Measurements from ENCODE around the gene LIMK1. TPM values are rescaled to one million over a fixed set of nuclear protein-coding genes. Genes with fewer than 3 reads are reported as not detected.
"Not testable (repeated sequence)": the region's sequence is repeated elsewhere in the genome, so short reads cannot be mapped to it uniquely, and the experiment has no call there.

LIMK1 gene
- 10 to 100 TPM; 25.7 to 64.5 (median 34.1) TPM for total RNA-seq

DNA sequence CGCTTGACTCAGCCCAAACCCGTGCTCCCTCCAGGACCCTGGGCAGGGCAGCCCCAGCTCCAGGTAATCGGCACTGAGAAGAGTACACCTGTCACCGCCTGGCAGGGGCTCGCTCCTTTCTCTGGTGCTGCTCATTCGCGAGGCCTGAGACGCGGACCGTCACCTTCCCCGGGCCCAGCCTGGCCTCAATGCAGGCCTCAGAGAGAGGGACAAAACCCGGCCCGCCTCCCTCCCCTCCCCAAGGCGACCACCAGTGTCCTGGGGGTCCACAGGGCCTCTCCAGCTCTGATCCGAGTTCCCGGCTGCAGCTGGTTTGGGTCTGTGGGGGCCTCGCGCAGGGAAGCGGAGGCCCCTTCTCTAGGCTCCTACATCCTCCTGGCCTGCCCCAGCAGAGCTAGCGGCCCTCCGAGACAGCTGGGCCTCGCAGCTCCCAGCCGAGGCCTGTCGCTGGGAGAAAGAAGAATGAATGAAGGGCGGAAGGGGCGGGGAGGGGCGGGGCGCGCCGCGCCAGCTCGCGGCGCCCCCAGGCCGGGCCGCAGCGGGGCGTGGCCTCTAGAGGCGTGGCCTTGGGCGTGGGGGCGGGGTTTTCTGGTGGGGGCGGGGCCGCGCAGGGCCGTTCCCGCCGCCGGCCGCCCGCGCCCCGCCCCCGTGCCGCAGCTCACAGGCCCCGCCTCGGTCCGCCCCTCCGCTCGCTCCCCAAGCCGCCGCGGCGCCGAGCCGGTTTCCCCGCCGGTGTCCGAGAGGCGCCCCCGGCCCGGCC is at the start of gene LIMK1:
Gene LIMK1, plus strand, starts transcription at position 688 of the 760 bp plus-strand sequence. CDS start 187 bp downstream, outside the sequence.
- peak within 1 kb of the TSS; percentile 55 to 84 (median 61) for H3K4me3 ChIP-seq
- in situ Hi-C loops (cut with MboI; ENCODE audit: low pct_unique_long_range_greater_than_20kb in 2 of 9, low sequenced_read_pairs in 9 of 9, unreplicated experiment in 9 of 9) = loop anchor here in 1 of 9 experiments (10.0 kb wide), 1 partner anchor 92 kb away; the partner anchor contains the start of gene EIF4H
- H3K4me1 ChIP-seq (replicated peaks in 1 of 2) = peaks cover 19 to 28% of the 10 kb centered on the region in 2 donors
- WGBS, 10 experiments = 2 to 51% (median 18%) methylated on average over 2 to 8 of the region's 71 CpGs; no CpG with 5 or more reads in 7 of the 10 experiments
- ATAC-seq (replicated peaks in 6 of 8) = peak; percentile 45 to 79 (median 72)
- peak within 1 kb of the TSS; percentile 89 to 91 for H3K27ac ChIP-seq

DNA sequence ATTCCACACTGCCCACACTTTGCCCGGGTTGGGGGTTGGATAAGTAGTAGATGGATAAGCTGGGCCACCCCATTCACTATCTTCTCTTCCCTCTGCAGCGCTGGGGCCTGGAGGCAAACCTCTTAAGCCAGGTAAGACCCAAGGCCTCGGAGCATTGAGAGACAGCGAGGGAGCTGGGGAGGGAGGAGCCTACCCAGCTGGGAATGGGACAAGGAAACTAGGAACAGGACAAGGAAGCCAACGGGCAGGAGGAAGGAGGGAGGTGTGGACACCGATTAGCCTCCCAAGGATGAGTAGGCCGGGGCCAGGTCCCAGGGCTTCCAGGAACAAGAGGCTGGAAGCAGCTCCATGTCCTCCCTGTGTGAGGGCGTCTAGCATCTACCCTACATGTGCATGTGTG is 46.0 kb upstream of the LIMK1 start:
- H3K27ac ChIP-seq = no peak overlapping the region
- peak in 1 of 8 experiments; percentile 3 for ATAC-seq (replicated peaks in 6 of 8)
- no peak overlapping the region for H3K4me3 ChIP-seq
- in situ Hi-C loops (cut with MboI; ENCODE audit: low pct_unique_long_range_greater_than_20kb in 2 of 9, low sequenced_read_pairs in 9 of 9, unreplicated experiment in 9 of 9) = no loop called here
- 0 to 100% (median 67%) methylated on average over 1 to 5 of the region's 8 CpGs; no CpG with 5 or more reads in 4 of the 10 experiments for WGBS, 10 experiments
- H3K4me1 ChIP-seq (replicated peaks in 1 of 2) = peaks cover 12 to 15% of the 10 kb centered on the region in 2 donors

DNA sequence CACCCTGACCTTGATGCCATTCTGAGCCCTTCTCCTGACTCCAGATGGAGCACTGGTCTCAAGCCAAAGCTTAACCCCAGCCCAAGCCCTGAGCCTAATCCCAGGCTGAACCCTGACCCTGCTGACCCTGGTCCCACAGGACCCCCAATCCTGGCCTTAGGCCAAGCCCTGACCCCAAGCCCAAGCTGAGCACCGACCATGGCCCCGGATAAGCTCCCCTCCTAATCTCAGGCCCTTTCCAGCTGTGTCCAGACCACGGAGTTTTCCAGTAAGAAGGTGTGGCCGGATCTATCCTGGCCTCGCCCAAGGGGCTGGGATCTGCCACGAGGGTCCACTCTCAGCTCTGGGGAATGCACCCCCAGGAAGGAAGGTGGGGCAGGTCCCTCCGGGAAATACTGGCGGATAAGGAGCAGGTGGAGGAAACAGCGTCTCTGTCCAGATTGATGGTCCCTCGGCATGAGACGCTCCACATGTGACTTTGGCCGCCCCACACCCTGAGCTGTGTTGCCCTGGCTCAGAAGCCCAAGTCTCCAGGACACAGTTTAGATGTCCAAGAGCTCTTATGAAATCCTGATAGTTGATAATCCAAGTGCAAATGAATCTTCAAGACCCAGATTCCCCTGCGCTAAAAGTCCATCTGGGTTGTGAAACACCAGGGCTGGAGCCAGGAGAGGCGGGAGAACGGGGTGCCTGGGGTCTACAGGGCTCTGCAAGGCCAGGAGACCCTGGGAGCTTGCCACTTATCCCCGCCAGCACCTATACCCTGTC is 45.2 kb upstream of the LIMK1 start:
- peak in 3 of 8 experiments; percentile 3 to 43 (median 37) for ATAC-seq (replicated peaks in 6 of 8)
- no peak overlapping the region for H3K27ac ChIP-seq
- H3K4me3 ChIP-seq = no peak overlapping the region
- peaks cover 10 to 12% of the 10 kb centered on the region in 2 donors for H3K4me1 ChIP-seq (replicated peaks in 1 of 2)
- 61 to 100% (median 89%) methylated on average over 2 to 13 of the region's 16 CpGs; no CpG with 5 or more reads in 5 of the 10 experiments for WGBS, 10 experiments
- in situ Hi-C loops (cut with MboI; ENCODE audit: low pct_unique_long_range_greater_than_20kb in 2 of 9, low sequenced_read_pairs in 9 of 9, unreplicated experiment in 9 of 9) = no loop called here

DNA sequence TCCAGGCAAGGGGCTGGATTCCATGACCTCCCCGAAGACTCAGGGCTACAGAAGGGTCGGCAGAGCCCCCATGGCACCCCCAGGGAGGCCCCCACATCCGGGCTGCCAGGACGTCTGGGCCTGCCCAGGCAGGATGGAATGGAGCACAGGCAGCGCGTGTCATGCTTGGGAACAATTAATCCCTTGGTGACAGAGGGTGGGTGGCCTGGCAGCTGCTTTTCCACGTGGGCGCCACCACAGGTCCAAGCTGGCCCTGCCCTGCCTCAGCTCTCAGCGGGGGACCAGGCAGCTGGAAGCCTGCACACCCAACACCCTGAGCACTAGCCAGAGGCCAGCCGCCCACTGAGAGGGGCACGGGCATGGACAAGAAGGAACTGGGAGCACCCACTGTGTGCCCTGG is 44.3 kb upstream of the LIMK1 start:
- 55 to 91% (median 67%) methylated on average over 3 to 6 of the region's 11 CpGs; no CpG with 5 or more reads in 6 of the 10 experiments for WGBS, 10 experiments
- peak in 5 of 8 experiments; percentile 32 to 63 (median 46) for ATAC-seq (replicated peaks in 6 of 8)
- Histone ChIP-seq H3K27ac (no peak overlapping the region), H3K4me3 (no peak overlapping the region), H3K4me1 (replicated peaks in 1 of 2) (peaks cover 2 to 3% of the 10 kb centered on the region in 2 donors)
- in situ Hi-C loops (cut with MboI; ENCODE audit: low pct_unique_long_range_greater_than_20kb in 2 of 9, low sequenced_read_pairs in 9 of 9, unreplicated experiment in 9 of 9) = no loop called here

DNA sequence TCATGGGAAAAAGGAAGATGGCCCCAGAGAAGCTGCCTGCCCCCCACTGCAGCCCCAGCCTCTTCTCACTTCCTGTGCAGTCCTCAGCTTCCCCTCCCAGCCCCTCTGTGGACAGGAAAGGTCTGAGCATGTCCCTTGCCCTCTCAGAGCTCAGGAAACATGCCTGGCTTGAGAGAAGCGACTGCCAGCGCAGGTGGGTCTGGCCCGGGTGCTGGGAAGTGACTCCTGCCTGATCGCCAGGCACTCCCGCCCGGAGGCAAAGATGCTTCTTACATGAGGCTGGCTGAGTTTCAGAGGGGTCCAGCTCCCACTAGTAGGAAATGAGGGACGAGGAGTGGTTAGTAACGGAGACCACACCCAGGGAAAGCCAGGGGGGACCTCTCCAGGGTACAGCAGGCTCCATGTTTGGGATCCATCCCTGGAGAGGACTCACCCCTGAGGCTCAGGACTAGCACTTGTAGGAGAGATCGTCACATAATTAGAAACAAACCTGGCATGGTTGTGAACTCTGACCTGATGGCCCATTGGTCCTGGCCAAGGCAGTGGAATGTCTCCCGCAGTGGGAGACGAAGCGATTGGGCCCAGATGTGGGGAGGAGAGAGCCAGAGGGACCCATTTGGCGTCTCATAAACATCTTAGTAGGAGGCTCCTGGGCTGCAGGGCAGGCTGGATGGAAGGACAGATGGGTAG is 43.4 kb upstream of the LIMK1 start:
- H3K27ac ChIP-seq = no peak overlapping the region
- WGBS, 10 experiments = 28 to 100% (median 77%) methylated on average over 1 to 12 of the region's 13 CpGs; no CpG with 5 or more reads in 6 of the 10 experiments
- in situ Hi-C loops (cut with MboI; ENCODE audit: low pct_unique_long_range_greater_than_20kb in 2 of 9, low sequenced_read_pairs in 9 of 9, unreplicated experiment in 9 of 9) = no loop called here

DNA sequence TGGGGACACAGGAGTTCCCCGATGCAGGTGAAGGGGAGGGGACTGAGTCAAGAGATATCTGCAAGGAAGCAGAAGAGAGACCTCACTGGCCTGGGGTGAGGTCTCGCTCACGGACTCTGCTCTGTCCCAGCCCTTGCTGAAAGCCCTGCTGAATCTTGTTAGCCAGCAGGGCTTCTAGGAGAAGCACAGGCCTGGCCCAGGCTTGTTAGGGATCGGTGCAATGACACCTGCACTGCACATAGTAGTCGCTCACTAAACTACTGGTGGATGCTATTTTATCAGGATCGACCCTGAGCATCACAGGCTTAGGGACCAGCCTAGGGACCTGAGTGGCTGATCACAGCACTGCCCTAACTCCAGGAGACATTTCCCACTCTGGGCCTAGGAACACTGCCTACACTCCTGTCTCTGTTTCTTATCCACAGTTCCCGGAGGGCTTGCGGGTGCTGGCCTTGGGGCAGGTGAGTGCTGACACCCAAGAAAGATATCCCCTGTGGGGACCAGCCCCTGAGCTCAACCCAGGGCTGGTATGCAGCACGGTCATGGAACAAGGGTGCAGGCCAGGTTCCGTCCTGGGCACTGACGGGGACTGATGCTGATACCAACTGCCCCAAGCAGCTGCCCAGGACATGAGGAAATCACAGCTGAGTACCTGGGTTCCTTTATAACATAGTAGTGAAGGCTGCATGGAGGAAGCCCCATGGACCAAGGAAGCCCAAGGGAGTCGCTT is 42.6 kb upstream of the LIMK1 start:
- Histone ChIP-seq H3K27ac (no peak overlapping the region), H3K4me3 (no peak overlapping the region), H3K4me1 (replicated peaks in 1 of 2) (peaks cover 4 to 9% of the 10 kb centered on the region in 2 donors)
- 70 to 100% (median 87%) methylated on average over 1 to 3 of the region's 12 CpGs; no CpG with 5 or more reads in 4 of the 10 experiments for WGBS, 10 experiments
- ATAC-seq (replicated peaks in 6 of 8) = no peak
- in situ Hi-C loops (cut with MboI; ENCODE audit: low pct_unique_long_range_greater_than_20kb in 2 of 9, low sequenced_read_pairs in 9 of 9, unreplicated experiment in 9 of 9) = no loop called here

More for the DNA sequence above, 43.4 kb upstream of the LIMK1 start:
- ATAC-seq (replicated peaks in 6 of 8) = peak in 1 of 8 experiments; percentile 6
- Histone ChIP-seq H3K4me3 (no peak overlapping the region), H3K4me1 (replicated peaks in 1 of 2) (peaks cover 4 to 9% of the 10 kb centered on the region in 2 donors)

DNA sequence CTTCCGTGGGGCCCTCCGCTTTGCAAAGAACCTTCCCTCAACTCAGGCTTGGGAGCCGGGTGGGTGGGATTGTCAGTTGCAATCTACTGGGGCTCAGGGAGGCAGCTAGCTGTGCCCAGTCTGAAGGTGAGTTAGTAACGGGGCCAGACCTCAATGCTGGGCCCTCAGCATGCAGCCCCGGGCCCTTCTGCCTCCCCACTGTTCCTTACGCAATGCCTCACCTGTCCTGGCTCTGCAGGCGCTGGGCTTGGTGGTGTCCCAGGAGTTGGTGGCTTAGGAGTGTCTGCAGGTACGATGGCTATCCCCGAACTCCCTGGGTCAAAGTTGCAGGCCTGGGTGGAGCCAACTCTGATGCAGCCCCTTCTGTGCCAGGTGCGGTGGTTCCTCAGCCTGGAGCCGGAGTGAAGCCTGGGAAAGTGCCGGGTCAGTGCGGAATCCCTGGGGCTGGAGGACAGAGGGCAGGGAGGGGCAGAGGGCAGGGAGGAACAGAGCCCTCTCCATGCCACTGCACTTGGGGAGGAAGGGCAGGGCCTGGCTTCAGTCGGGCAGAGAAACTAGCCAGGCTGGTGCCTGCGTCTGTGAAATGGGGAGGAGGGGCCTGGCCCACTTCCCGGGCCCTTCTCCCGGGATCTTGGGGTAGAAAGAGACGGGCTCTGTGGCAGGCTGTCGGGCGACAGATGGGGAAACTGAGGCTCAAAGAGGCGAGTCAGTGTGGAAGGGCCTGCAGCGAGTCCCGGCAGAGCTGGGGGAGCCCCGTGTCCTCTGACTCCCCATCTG is 40.7 kb upstream of the LIMK1 start:
- peak in 1 of 8 experiments; percentile 10 for ATAC-seq (replicated peaks in 6 of 8)
- 17 to 54% methylated on average over 6 to 7 of the region's 24 CpGs; no CpG with 5 or more reads in 8 of the 10 experiments for WGBS, 10 experiments
- Histone ChIP-seq H3K4me1 (replicated peaks in 1 of 2) (peaks cover 4 to 9% of the 10 kb centered on the region in 2 donors), H3K4me3 (no peak overlapping the region), H3K27ac (no peak overlapping the region)
- in situ Hi-C loops (cut with MboI; ENCODE audit: low pct_unique_long_range_greater_than_20kb in 2 of 9, low sequenced_read_pairs in 9 of 9, unreplicated experiment in 9 of 9) = no loop called here

DNA sequence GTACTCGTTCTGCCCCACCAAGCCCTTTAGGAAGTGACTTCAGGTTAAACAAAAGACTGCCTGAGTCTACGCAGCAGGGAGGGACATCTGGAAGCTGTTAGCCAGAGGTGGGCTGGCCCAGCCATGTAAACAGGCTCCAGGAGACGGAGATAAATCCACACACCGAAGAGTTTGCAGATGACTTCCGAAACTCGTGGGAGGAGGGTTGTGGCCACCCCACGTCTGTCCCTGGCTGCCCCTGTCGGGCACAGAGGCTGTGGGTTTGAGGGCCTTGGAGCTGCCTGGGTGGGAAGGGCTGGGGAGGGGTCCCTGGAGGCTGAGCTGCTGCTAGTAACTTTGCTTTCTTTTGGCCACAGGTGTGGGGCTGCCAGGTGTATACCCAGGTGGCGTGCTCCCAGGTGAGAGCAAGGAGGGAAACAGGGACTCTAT is 40.1 kb upstream of the LIMK1 start:
- no peak overlapping the region for H3K4me3 ChIP-seq
- WGBS, 10 experiments = 12% methylated on average over 5 of the region's 9 CpGs; no CpG with 5 or more reads in 9 of the 10 experiments
- ATAC-seq (replicated peaks in 6 of 8) = peak in 4 of 8 experiments; percentile 35 to 78 (median 68)

DNA sequence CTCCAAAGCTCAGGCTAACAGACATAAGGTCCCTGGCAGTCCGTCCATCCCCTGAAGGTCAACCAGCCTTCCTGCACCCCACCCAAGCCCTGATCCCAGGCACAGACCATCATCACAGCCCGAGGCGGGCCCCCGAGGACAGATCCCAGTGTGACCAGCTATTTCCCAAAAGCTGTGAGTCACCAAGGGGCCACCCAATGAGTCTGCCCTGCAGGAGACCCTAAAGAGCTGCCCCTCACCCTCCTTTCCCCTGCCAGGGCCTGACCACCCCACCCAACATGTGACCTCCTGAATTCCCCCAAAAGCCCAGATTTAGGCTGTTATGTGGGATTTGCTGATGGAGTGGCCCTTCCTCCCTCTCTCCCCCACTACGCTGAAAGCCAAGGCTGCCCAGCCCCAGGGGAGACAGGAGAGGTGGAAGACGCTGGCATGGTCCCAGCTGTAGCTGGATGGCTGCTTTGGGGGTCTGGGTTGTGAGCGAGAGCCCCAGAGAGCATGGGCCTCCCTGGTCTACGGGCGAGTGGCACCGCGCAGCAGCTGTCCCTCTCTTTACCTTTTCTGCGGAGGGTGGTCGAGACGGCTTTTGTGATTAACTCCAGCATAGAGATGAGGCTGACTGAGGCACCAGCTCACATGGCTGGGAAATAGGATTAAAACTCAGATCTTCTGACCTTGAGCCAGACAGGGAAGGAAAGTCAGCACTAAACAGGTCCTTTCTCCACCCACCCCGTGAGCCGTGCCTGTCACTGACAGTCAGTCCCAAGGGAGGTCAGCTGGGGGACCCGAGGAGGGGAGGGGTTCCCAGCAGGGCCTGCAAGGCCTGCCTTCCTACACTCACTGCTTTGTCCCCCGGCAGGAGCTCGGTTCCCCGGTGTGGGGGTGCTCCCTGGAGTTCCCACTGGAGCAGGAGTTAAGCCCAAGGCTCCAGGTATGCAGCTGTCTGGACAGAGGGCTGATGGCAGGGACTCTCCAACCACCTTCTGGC is 38.9 kb upstream of the LIMK1 start:
- in situ Hi-C loops (cut with MboI; ENCODE audit: low pct_unique_long_range_greater_than_20kb in 2 of 9, low sequenced_read_pairs in 9 of 9, unreplicated experiment in 9 of 9) = no loop called here
- Histone ChIP-seq H3K4me3 (no peak overlapping the region), H3K4me1 (replicated peaks in 1 of 2) (peaks cover 4 to 9% of the 10 kb centered on the region in 2 donors), H3K27ac (no peak overlapping the region)
- ATAC-seq (replicated peaks in 6 of 8) = peak in 7 of 8 experiments; percentile 8 to 96 (median 71)
- WGBS, 10 experiments = 0 to 67% (median 33%) methylated on average over 1 to 7 of the region's 20 CpGs; no CpG with 5 or more reads in 7 of the 10 experiments

More for the DNA sequence above, 40.1 kb upstream of the LIMK1 start:
- Histone ChIP-seq H3K27ac (no peak overlapping the region), H3K4me1 (replicated peaks in 1 of 2) (peaks cover 4 to 9% of the 10 kb centered on the region in 2 donors)
- in situ Hi-C loops (cut with MboI; ENCODE audit: low pct_unique_long_range_greater_than_20kb in 2 of 9, low sequenced_read_pairs in 9 of 9, unreplicated experiment in 9 of 9) = no loop called here

DNA sequence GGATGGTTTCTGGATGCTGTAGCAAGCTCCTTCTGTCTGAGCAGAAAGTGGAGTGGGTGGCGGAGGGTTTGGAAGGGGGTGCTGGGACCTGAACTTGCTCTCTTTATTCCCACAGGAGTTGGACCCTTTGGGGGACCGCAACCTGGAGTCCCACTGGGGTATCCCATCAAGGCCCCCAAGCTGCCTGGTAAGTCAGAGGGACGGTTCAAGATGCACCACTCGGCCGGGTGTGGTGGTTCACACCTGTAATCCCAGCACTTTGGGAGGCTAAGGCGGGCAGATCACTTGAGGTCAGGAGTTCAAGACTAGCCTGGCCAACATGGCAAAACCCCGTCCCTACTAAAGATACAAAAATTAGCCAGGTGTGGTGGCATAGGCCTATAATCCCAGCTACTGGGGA is 37.0 kb upstream of the LIMK1 start:
- H3K4me1 ChIP-seq (replicated peaks in 1 of 2); H3K27ac ChIP-seq; in situ Hi-C loops (cut with MboI; ENCODE audit: low pct_unique_long_range_greater_than_20kb in 2 of 9, low sequenced_read_pairs in 9 of 9, unreplicated experiment in 9 of 9); ATAC-seq (replicated peaks in 6 of 8); H3K4me3 ChIP-seq: not testable (repeated sequence)
- 71 to 88% methylated on average over 1 to 4 of the region's 7 CpGs; no CpG with 5 or more reads in 8 of the 10 experiments for WGBS, 10 experiments

Data from motor neuron (in vitro differentiated cells).